Neural crest cell (in vitro differentiated cells): ENCODE measurements around the gene ADAM33. TPM values are rescaled to one million over a fixed set of nuclear protein-coding genes. Genes with fewer than 3 reads are reported as not detected.

Experiments
- DNase-seq: peaks from one replicate; pipeline ENCODE4 v3.0.0; 2021; ENCODE audit warnings: low read depth, mixed read lengths, low spot score
- H3K27ac Mint-ChIP-seq: one replicate; pipeline ENCODE4 v1.8.0; 2021; ENCODE audit warnings: mild to moderate bottlenecking, mixed read lengths; ENCODE audit not compliant: unreplicated experiment
- H3K27me3 Mint-ChIP-seq: 2 replicates; pipeline ENCODE4 v1.8.0; 2021; ENCODE audit warnings: low read depth, mild to moderate bottlenecking, mixed read lengths
- H3K36me3 Mint-ChIP-seq: 2 replicates; pipeline ENCODE4 v1.8.0; 2021; ENCODE audit warnings: low read depth, mild to moderate bottlenecking, mixed read lengths
- H3K4me1 Mint-ChIP-seq: 2 replicates; pipeline ENCODE4 v1.8.0; 2021; ENCODE audit warnings: mixed read lengths
- H3K4me3 Mint-ChIP-seq: one replicate; pipeline ENCODE4 v1.8.0; 2021; ENCODE audit warnings: mild to moderate bottlenecking, mixed read lengths
- H3K9me3 Mint-ChIP-seq: 2 replicates; pipeline ENCODE4 v1.8.0; 2021; ENCODE audit warnings: mixed read lengths
- CTCF ChIP-seq: fragments of 200-600 bp; sonication (generic); conservative IDR thresholded peaks from 2 replicates; pipeline ENCODE4 v1.5.0; 2021; ENCODE audit warnings: antibody characterized with exemption, mild to moderate bottlenecking
- total RNA-seq: library from RNA; stranded (reverse); gene quantifications from 2 replicates; pipeline ENCODE4 v1.2.1, GENCODE V29; 2021

Gene ADAM33
- total RNA-seq, 1 donor from 2014 or later: 3.2 TPM

GRCh38 chr20:3686421-3686820 lies 4.6 kb upstream of the ADAM33 start:
- no peak for DNase-seq
- Mint-ChIP-seq H3K4me1 (peaks cover 8% of the 10 kb centered on the region), H3K9me3 (no peaks in the 10 kb centered on the region), H3K27me3 (peaks cover 34% of the 10 kb centered on the region), H3K4me3 (no peak overlapping the region), H3K27ac (no peak overlapping the region), H3K36me3 (no peaks in the 10 kb centered on the region)
- no peak for TF ChIP-seq CTCF

GRCh38 chr20:3685341-3685740 lies 3.5 kb upstream of the ADAM33 start:
- peaks cover 40% of the 10 kb centered on the region for H3K27me3 Mint-ChIP-seq
- no peak for DNase-seq
- H3K36me3 Mint-ChIP-seq: no peaks in the 10 kb centered on the region
- no peaks in the 10 kb centered on the region for H3K9me3 Mint-ChIP-seq
- TF ChIP-seq CTCF: no peak
- peaks cover 14% of the 10 kb centered on the region for H3K4me1 Mint-ChIP-seq
- peak overlapping the region; percentile 79 for H3K27ac Mint-ChIP-seq
- no peak overlapping the region for H3K4me3 Mint-ChIP-seq

- no peaks in the 10 kb centered on the region for H3K9me3 Mint-ChIP-seq
- no peaks in the 10 kb centered on the region for H3K36me3 Mint-ChIP-seq
- H3K4me3 Mint-ChIP-seq: peak overlapping the region; percentile 41
- TF ChIP-seq CTCF: no peak
- H3K27ac Mint-ChIP-seq: no peak overlapping the region
- peaks cover 55% of the 10 kb centered on the region for H3K27me3 Mint-ChIP-seq
- DNase-seq: no peak
- H3K4me1 Mint-ChIP-seq: peaks cover 14% of the 10 kb centered on the region
These were observed 369 bp downstream of the ADAM33 start for GRCh38 chr20:3681352-3681930.

GRCh38 chr20:3680701-3681351 lies 984 bp downstream of the ADAM33 start:
- Mint-ChIP-seq H3K4me1 (peaks cover 14% of the 10 kb centered on the region), H3K9me3 (no peaks in the 10 kb centered on the region), H3K36me3 (no peaks in the 10 kb centered on the region), H3K27ac (no peak overlapping the region), H3K4me3 (peak overlapping the region; percentile 41), H3K27me3 (peaks cover 60% of the 10 kb centered on the region)
- TF ChIP-seq CTCF: no peak
- no peak for DNase-seq

GRCh38 chr20:3679749-3680700 lies 1.8 kb downstream of the ADAM33 start:
- peaks cover 63% of the 10 kb centered on the region for H3K27me3 Mint-ChIP-seq
- TF ChIP-seq CTCF: no peak

More at GRCh38 chr20:3679749-3680700, 1.8 kb downstream of the ADAM33 start:
- DNase-seq: no peak
- H3K4me3 Mint-ChIP-seq: no peak overlapping the region
- H3K9me3 Mint-ChIP-seq: no peaks in the 10 kb centered on the region
- H3K27ac Mint-ChIP-seq: no peak overlapping the region
- no peaks in the 10 kb centered on the region for H3K36me3 Mint-ChIP-seq
- peaks cover 14% of the 10 kb centered on the region for H3K4me1 Mint-ChIP-seq
